Eye (tissue), 1 donor: Measurements from ENCODE around the gene ZIK1.

Experiments
- DNase-seq: peaks from one replicate; pipeline ENCODE4 v3.0.0-alpha.2; 2015

The ZIK1 gene

GRCh38 chr19:57613941-57614743 is 30.2 kb downstream of the ZIK1 start, which contains the start of gene ZNF134:
TSS of gene ZNF134 (plus strand) at chr19:57614242. CDS start at chr19:57619469, 5,227 bp downstream.
- peak; percentile 97 for DNase-seq

- DNase-seq = no peak
Measured at GRCh38 chr19:57615346-57615745, 31.4 kb downstream of the ZIK1 start.

- peak; percentile 50 for DNase-seq
Measured at GRCh38 chr19:57620673-57621348, 36.9 kb downstream of the ZIK1 start.

- DNase-seq = no peak
Measured at GRCh38 chr19:57623091-57623490, 39.1 kb downstream of the ZIK1 start.

DNA sequence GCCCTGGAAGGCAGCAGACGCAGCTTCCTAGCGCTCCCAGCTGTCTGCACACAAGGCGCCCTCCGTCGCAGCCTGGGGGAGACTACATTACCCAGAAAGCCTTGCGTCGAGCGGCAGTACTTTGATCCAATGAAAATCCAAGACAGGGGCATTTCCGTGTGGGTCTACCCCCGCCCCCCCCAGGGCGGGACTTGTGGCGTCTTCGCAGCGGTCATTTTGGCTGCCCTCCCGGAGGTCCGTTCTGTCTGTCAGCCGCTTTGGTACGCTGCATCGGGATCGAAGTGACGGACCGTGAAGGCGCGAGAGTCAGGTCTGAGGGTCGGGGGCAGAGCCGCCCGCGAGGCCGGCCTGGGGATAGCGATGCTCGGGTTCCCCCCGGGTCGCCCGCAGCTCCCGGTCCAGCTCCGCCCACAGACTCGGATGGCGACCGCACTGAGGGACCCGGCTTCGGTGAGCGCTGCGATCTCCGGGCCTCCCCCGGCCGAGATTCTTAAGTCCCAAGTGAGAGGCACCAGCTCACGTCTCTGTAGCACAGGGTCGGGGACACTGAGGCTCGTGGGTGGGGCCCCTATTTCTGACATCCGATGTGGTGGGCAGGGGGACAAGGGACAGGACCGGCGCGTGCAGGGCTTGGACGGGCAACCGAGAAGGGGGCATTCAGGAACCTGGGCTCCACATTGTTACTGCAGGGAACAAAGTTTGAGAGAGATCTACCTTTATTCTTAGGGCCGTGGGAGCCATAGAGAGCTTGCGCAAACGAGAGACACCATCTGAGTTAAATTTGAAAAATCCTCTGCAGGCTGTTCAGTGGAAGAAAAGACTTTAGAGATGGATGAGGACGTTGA is 49.3 kb downstream of the ZIK1 start, which contains the start of gene ZNF211:
Gene ZNF211, plus strand, starts transcription at position 182 of the 845 bp plus-strand sequence. Its CDS starts 179 bp downstream, at position 361.
- peak; percentile 99 for DNase-seq

DNA sequence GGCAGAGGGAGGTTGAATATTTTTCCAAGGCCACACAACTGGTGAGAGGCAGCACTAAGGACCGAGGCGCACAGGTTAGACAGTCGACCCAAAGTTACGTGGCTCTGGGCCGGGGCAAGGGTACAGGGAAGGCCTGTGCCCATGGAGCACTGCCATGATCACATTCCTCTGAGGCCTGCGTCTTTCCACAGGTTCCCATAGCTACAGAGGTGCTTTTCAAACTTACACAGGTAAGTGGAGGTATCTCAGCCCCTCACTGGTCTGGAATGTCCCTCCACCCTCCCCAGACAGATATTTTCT is 49.8 kb downstream of the ZIK1 start:
- DNase-seq = no peak

- peak; percentile 26 for DNase-seq
Measured at GRCh38 chr19:57637379-57637778, 53.4 kb downstream of the ZIK1 start.

DNA sequence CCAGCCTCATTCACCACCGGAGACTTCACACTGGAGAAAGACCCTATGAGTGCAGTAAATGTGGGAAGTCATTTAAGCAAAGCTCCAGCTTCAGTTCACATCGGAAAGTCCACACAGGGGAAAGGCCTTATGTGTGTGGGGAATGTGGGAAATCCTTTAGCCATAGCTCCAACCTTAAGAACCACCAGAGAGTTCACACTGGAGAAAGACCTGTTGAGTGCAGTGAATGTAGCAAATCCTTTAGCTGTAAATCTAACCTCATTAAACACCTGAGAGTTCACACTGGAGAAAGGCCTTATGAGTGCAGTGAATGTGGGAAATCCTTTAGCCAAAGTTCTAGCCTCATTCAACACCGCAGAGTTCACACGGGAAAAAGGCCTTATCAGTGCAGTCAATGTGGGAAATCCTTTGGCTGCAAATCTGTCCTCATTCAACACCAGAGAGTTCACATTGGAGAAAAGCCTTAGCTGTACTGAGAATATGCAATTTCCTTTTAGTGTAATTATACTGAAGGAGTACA is 57.8 kb downstream of the ZIK1 start:
- no peak for DNase-seq

GRCh38 chr19:57642396-57643046 is 58.6 kb downstream of the ZIK1 start:
- DNase-seq = no peak
